CD14-positive monocyte (primary cell): ENCODE data around the gene LZTS2. TPM values are rescaled to one million over a fixed set of nuclear protein-coding genes. Genes with fewer than 3 reads are reported as not detected.

Source experiments
- DNase-seq, 3 donors: peaks; one replicate each; pipeline ENCODE4 v3.0.0-alpha.2; 2011 to 2022
- H2AFZ ChIP-seq: 2 replicates; pipeline ENCODE4 v1.6.0; 2012; ENCODE audit warnings: mild to moderate bottlenecking, low read depth, low read length, inconsistent platforms; ENCODE audit not compliant: insufficient read depth, poor library complexity, severe bottlenecking
- H3K27ac ChIP-seq, 2 donors: 1 replicate in 1 of 2; 2 replicates in 1 of 2; pipeline ENCODE4 v1.5.1; 2012 to 2013; ENCODE audit warnings: low read length in 2 of 2, control low read depth in 1 of 2, inconsistent platforms in 1 of 2, low read depth in 1 of 2, mild to moderate bottlenecking in 1 of 2
- H3K27me3 ChIP-seq, 2 donors: one replicate each; pipeline versions ENCODE4 v1.6.0 to v1.6.1; 2011 to 2013; ENCODE audit warnings: low read length in 2 of 2; ENCODE audit not compliant: control insufficient read depth in 2 of 2, insufficient read depth in 2 of 2
- H3K36me3 ChIP-seq, 2 donors: replicated peaks in 1 of 2; 1 replicate in 1 of 2; 2 replicates in 1 of 2; pipeline versions ENCODE4 v1.5.1 to v1.6.1; 2012 to 2013; ENCODE audit warnings: low read length in 2 of 2, control low read depth in 1 of 2, inconsistent platforms in 1 of 2, mild to moderate bottlenecking in 1 of 2; ENCODE audit not compliant: insufficient read depth in 2 of 2, control insufficient read depth in 1 of 2
- H3K4me1 ChIP-seq, 2 donors: 1 replicate in 1 of 2; 2 replicates in 1 of 2; pipeline versions ENCODE4 v1.5.1 to v1.6.1; 2012 to 2013; ENCODE audit warnings: low read length in 2 of 2, control low read depth in 1 of 2, inconsistent platforms in 1 of 2, mild to moderate bottlenecking in 1 of 2, moderate library complexity in 1 of 2; ENCODE audit not compliant: insufficient read depth in 2 of 2, control insufficient read depth in 1 of 2
- H3K4me2 ChIP-seq: replicated peaks from 2 replicates; pipeline ENCODE3; 2012; ENCODE audit warnings: low read length, moderate library complexity, mild to moderate bottlenecking; ENCODE audit not compliant: poor library complexity, severe bottlenecking; ENCODE audit errors: extremely low read depth
- H3K4me3 ChIP-seq, 3 experiments: fragments of 200-600 bp in 1 of 3; sonication (generic) in 1 of 3; replicated peaks in 1 of 3; 1 replicate in 2 of 3; 2 replicates in 1 of 3; pipeline ENCODE4 v1.5.1; 2011 to 2013; ENCODE audit warnings: low read length in 3 of 3, mild to moderate bottlenecking in 3 of 3, control low read depth in 2 of 3, low read depth in 2 of 3, inconsistent platforms in 1 of 3, moderate library complexity in 1 of 3
- H3K79me2 ChIP-seq: 2 replicates; pipeline ENCODE4 v1.6.0; 2012; ENCODE audit warnings: mild to moderate bottlenecking, control low read depth, inconsistent platforms, low read length, moderate library complexity; ENCODE audit not compliant: insufficient read depth
- H3K9ac ChIP-seq: 2 replicates; pipeline ENCODE4 v1.6.0; 2017; ENCODE audit warnings: low read length, mild to moderate bottlenecking; ENCODE audit not compliant: insufficient read depth, poor library complexity, severe bottlenecking
- H3K9me3 ChIP-seq, 2 donors: replicated peaks in 1 of 2; 1 replicate in 1 of 2; 2 replicates in 1 of 2; pipeline versions ENCODE4 v1.5.1 to v1.6.1; 2012 to 2013; ENCODE audit warnings: low read length in 2 of 2, control low read depth in 1 of 2; ENCODE audit not compliant: control insufficient read depth in 1 of 2, insufficient read depth in 1 of 2
- H4K20me1 ChIP-seq: 2 replicates; pipeline ENCODE4 v1.6.0; 2012; ENCODE audit warnings: mild to moderate bottlenecking, low read length, control low read depth, moderate library complexity; ENCODE audit not compliant: insufficient read depth
- H3K27ac Mint-ChIP-seq, 7 donors: one replicate each; pipeline ENCODE4 v1.8.0; 2020; ENCODE audit warnings: mild to moderate bottlenecking in 7 of 7, mixed read lengths in 7 of 7, moderate library complexity in 6 of 7, inconsistent platforms in 2 of 7
- H3K27me3 Mint-ChIP-seq, 3 donors: one replicate each; pipeline ENCODE4 v1.8.0; 2021 to 2022; ENCODE audit warnings: low read depth in 3 of 3, mild to moderate bottlenecking in 3 of 3, mixed read lengths in 3 of 3, moderate library complexity in 3 of 3, inconsistent platforms in 1 of 3
- H3K36me3 Mint-ChIP-seq, 2 donors: one replicate each; pipeline ENCODE4 v1.8.0; 2020; ENCODE audit warnings: mixed read lengths in 2 of 2, inconsistent platforms in 1 of 2, mild to moderate bottlenecking in 1 of 2
- H3K4me1 Mint-ChIP-seq: one replicate; pipeline ENCODE4 v1.8.0; 2020; ENCODE audit warnings: mild to moderate bottlenecking, mixed read lengths
- H3K4me3 Mint-ChIP-seq, 2 donors: one replicate each; pipeline ENCODE4 v1.8.0; 2020; ENCODE audit warnings: mild to moderate bottlenecking in 2 of 2, mixed read lengths in 2 of 2, moderate library complexity in 1 of 2
- H3K9me3 Mint-ChIP-seq, 7 donors: one replicate each; pipeline ENCODE4 v1.8.0; 2020 to 2022; ENCODE audit warnings: mixed read lengths in 7 of 7, mild to moderate bottlenecking in 6 of 7, moderate library complexity in 6 of 7, inconsistent platforms in 2 of 7
- WGBS: methylation state at CpG from one replicate; pipeline ENCODE4 v1.1.5; 2013; ENCODE audit warnings: missing lambda C conversion rate; ENCODE audit not compliant: insufficient coverage; 5-methylcytosine and 5-hydroxymethylcytosine counted together
- intact Hi-C, 2 donors: fragments of 100-400 bp; cut with micrococcal nuclease; formaldehyde crosslinking; loops; one replicate each; pipeline versions ENCODE4 v1.15.0 to v1.15.1; 2023
- polyA plus RNA-seq, 3 donors: library from polyadenylated mRNA; depleted of rRNA in 1 of 3; unstranded in 2 of 3; stranded (reverse) in 1 of 3; fragments of 300-500 nt in 2 of 3; fragments of >200 nt in 1 of 3; fragmentation: Illumina TruSeq in 2 of 3; gene quantifications; 1 replicate in 2 of 3; 2 replicates in 1 of 3; pipeline ENCODE4 v1.2.3, GENCODE V29; 2012 to 2021
- TF ChIP-seq, protein P1 (sequence below): fragments of 200-600 bp; IDR thresholded peaks from one replicate; pipeline ENCODE4 v1.8.0; 2022; ENCODE audit warnings: antibody characterized with exemption, mild to moderate bottlenecking

The LZTS2 gene
- polyA plus RNA-seq, 3 donors = 2.8 to 9.2 (median 3.3) TPM

GRCh38 chr10:100984672-100985177 lies 14.9 kb upstream of the LZTS2 start:
- DNase-seq = no peak
- 100% methylated on average over 1 of the region's 2 CpGs for WGBS
- TF ChIP-seq, protein P1, sequence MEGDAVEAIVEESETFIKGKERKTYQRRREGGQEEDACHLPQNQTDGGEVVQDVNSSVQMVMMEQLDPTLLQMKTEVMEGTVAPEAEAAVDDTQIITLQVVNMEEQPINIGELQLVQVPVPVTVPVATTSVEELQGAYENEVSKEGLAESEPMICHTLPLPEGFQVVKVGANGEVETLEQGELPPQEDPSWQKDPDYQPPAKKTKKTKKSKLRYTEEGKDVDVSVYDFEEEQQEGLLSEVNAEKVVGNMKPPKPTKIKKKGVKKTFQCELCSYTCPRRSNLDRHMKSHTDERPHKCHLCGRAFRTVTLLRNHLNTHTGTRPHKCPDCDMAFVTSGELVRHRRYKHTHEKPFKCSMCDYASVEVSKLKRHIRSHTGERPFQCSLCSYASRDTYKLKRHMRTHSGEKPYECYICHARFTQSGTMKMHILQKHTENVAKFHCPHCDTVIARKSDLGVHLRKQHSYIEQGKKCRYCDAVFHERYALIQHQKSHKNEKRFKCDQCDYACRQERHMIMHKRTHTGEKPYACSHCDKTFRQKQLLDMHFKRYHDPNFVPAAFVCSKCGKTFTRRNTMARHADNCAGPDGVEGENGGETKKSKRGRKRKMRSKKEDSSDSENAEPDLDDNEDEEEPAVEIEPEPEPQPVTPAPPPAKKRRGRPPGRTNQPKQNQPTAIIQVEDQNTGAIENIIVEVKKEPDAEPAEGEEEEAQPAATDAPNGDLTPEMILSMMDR = no peak
- no peak overlapping the region for H3K4me3 ChIP-seq
- peaks cover 0 to 2% (median 0%) of the 10 kb centered on the region in 3 donors for H3K27me3 Mint-ChIP-seq
- H3K27ac ChIP-seq = no peak overlapping the region
- H3K9ac ChIP-seq = no peak overlapping the region
- peaks cover 32% of the 10 kb centered on the region for H3K79me2 ChIP-seq
- H3K4me2 ChIP-seq = no peak overlapping the region
- H3K36me3 Mint-ChIP-seq = peaks cover 44 to 45% of the 10 kb centered on the region in 2 donors
- H3K9me3 ChIP-seq = no peaks in the 10 kb centered on the region
- H2AFZ ChIP-seq = no peak overlapping the region
- H3K36me3 ChIP-seq = peaks cover 13 to 58% of the 10 kb centered on the region in 2 donors
- no peaks in the 10 kb centered on the region for H4K20me1 ChIP-seq
- H3K4me3 Mint-ChIP-seq = no peak overlapping the region
- H3K4me1 Mint-ChIP-seq = peaks cover 25% of the 10 kb centered on the region
- peaks cover 16 to 24% of the 10 kb centered on the region in 2 donors for H3K4me1 ChIP-seq
- no peaks in the 10 kb centered on the region for H3K27me3 ChIP-seq
- intact Hi-C loops = loop anchor here (5.0 to 10.0 kb wide), 2 partner anchors 70 to 72 kb away; partner anchors contain the start of gene SLF2 (in 2 of the 2)
- H3K9me3 Mint-ChIP-seq = peaks cover 0 to 6% (median 4%) of the 10 kb centered on the region in 7 donors
- H3K27ac Mint-ChIP-seq = no peak overlapping the region

DNA sequence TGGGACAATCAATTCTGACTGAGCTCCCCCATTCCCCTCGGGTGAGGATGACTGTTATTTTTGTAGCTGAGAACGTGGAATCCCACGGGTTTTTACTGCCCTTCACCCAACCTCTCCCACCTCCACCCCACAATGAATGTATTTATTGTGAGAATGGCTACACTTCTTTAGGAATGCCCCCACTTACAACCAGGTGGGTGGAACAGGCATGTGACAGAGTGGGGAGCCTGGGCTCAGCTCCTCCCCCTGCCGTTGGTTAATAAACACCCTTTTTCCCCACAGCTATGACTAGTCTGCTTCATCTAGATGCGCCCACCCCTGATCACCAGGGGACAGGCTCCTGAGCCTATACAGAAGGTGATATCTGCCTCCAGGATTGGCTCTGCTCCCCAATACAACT lies 14.3 kb upstream of the LZTS2 start:
- Mint-ChIP-seq H3K9me3 (peaks cover 0 to 6% (median 4%) of the 10 kb centered on the region in 7 donors), H3K4me1 (peaks cover 25% of the 10 kb centered on the region), H3K27ac (peak overlapping the region in 1 of 7 donors; percentile 42), H3K36me3 (peaks cover 43% of the 10 kb centered on the region in 2 donors), H3K27me3 (peaks cover 0 to 2% (median 0%) of the 10 kb centered on the region in 3 donors), H3K4me3 (no peak overlapping the region)
- H3K9me3 ChIP-seq = no peaks in the 10 kb centered on the region
- peaks cover 15 to 58% of the 10 kb centered on the region in 2 donors for H3K36me3 ChIP-seq
- no peaks in the 10 kb centered on the region for H3K27me3 ChIP-seq
- H4K20me1 ChIP-seq = no peaks in the 10 kb centered on the region
- DNase-seq = no peak
- no peak overlapping the region for H3K9ac ChIP-seq
- intact Hi-C loops = loop anchor here (5.0 to 10.0 kb wide), 2 partner anchors 71 to 73 kb away; partner anchors contain the start of gene SLF2 (in 2 of the 2)
- no peak overlapping the region for H3K4me3 ChIP-seq
- peaks cover 32% of the 10 kb centered on the region for H3K79me2 ChIP-seq
- H3K4me1 ChIP-seq = peaks cover 16 to 24% of the 10 kb centered on the region in 2 donors
- no peak overlapping the region for H3K4me2 ChIP-seq
- H2AFZ ChIP-seq = no peak overlapping the region
- TF ChIP-seq, protein P1 = no peak
- H3K27ac ChIP-seq = no peak overlapping the region
- 83% methylated on average over 2 of the region's 5 CpGs for WGBS
